Measurements from ENCODE around the gene ATRN.
"Not testable (repeated sequence)": the region's sequence is repeated elsewhere in the genome, so short reads cannot be mapped to it uniquely, and the experiment has no call there.

The ATRN gene

DNA sequence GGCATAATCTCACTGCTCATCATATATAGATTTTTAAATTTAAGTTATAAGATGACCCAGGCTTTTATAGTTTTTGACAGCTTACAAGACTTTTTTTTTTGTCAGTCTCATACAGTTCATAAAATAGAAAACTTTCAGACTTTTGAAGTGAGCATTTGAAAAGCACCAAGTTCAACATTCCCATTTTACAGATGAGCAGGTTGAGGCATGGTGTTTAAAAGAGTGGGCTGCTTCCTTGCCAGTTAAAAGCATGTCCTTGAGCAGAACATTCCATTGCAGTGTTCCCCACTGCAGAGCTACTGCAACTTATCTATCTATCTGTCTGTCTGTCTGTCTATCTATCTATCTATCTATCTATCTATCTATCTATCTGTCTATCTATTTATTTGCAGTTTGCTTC is 105.5 kb downstream of the ATRN start:
- no peak for DNase-seq

- DNase-seq, result no peak
These were observed 106.5 kb downstream of the ATRN start for GRCh38 chr20:3577366-3577765.

DNA sequence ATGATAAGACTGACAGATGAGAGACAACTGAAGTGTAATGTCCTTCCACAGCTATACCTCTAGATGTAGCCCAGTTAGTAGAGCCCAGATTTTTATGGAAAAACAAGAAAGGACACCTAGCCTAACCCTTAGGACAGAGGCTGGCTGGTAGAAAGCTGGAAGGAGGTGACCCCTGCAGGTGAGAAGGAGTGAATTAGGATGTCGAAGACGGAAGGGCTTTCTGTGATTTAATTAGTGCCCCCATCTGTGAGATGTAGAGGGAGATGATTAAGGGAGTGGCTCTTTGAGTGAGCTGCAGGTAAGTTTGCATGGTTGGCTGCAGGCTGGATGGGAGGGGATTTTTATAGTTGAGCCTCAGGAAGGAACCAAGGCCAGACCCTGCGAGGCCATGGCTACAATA is 109.6 kb downstream of the ATRN start:
- DNase-seq, result no peak

GRCh38 chr20:3583765-3584164 is 112.9 kb downstream of the ATRN start:
- no peak for DNase-seq

- DNase-seq, result no peak
These were observed 115.3 kb downstream of the ATRN start for GRCh38 chr20:3586093-3586492.

DNA sequence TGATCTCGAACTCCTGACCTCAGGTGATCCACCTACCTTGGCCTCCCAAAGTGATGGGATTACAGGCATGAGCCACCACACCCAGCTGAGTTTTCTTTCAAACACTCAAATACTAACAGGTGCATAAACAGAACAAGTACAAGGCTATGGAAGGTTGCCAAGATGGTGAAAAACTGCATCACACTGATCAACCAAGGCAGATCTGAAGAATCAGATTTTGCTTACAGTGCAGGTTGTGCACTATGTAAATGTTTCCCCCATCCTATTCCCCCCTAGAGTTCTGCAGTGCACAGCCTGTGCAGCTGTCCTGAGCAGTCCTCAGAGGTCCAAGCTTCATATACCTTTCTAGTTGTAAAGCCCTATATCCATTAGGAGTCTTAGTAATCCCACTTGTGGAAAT is 119.3 kb downstream of the ATRN start:
- DNase-seq, result no peak

- DNase-seq, result no peak
These were observed 122.1 kb downstream of the ATRN start for GRCh38 chr20:3592931-3593330.

- no peak for DNase-seq
These were observed 124.7 kb downstream of the ATRN start for GRCh38 chr20:3595541-3595940.

- DNase-seq, result no peak
These were observed 132.3 kb downstream of the ATRN start for GRCh38 chr20:3603108-3603507.

GRCh38 chr20:3605386-3605886 is 134.6 kb downstream of the ATRN start:
- DNase-seq, result not testable (repeated sequence)

DNA sequence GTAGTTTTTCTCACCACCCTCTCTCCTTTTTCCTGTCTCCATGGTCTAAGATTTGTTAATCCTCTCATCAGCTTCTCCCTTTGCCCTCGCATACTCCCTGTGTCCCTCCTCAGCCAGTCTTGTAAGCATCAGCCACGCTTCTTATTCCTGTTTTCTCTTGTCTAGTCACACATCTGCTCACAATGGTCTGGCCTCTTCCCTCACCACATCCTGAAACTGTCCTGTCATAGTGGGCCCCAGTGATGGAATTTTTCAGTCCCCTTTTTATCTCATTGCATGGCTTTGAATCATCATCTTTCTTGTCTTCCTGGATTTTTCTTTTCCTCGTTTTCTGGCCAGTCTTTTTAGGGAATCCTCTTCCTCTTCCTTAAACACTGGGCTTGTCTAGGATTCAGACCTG is 135.2 kb downstream of the ATRN start:
- DNase-seq, result no peak

GRCh38 chr20:3611901-3612300 is 141.1 kb downstream of the ATRN start:
- DNase-seq, result no peak

DNA sequence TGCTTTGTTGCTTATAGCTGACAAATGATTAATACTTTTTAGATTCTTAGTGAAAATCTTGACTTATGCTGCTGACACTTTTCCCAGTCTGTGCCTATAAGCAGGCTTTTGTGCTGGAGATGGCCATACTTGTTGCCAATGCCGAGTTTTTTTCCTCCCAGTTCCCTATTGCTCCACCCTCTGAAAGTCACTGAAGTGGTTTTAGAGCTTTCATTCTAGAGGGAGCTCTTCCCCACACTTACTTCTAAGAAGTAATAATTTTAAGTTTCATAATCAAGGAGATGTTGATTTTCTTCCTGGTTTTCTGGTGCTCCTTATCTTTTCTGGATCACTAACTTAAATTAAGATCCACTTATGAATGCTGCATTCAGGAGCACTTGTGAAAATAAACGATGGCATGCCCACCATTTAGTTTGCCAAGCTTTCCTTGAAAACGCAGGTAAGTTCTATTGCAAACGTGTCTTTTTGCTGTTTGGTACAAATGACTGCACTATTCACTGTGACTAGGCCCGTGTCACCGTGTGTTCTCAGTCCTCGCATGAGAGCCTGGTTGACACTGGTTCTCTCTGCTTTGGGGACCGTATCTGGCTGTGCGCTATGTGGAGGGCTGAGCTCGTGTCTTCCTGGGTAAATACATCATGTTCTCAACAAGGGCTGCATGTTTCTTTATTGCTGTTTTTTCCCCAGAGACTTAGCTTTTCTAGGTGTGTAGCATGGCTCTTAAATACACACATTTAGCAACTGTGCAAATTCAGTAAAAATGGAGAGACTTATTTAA is 142.2 kb downstream of the ATRN start:
- DNase-seq, result no peak

DNA sequence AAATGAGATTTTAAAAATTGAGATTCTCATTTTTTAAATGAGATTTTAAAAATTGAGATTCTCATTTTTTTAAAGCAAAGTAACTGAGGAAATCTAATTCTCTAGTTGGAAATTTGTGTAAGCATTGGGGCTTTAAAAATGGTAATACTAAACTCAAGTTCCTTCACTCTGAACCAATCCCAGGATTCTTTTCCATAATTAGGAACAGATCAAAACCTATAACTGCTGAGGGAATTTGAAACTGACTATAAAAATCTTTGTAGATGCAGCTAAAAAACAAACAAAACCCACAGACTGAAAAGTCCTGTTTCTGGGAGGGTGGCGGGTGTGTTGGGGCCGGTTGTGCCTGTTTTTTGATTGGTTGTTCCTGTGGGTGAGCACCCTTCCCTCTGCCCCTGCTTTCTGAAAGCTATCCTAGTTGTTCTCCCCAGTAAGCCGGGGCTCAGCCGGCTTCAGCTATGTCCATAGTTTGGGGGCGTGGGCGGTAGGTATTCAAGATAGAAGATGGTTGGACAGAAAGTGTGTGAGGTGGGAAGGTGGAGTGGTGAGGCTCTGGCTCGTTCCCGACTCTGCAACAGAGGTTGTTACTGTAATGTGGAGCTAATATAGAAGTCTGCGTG is 143.1 kb downstream of the ATRN start:
- no peak for DNase-seq

- DNase-seq, result no peak
These were observed 143.6 kb downstream of the ATRN start for GRCh38 chr20:3614466-3614865.

DNA sequence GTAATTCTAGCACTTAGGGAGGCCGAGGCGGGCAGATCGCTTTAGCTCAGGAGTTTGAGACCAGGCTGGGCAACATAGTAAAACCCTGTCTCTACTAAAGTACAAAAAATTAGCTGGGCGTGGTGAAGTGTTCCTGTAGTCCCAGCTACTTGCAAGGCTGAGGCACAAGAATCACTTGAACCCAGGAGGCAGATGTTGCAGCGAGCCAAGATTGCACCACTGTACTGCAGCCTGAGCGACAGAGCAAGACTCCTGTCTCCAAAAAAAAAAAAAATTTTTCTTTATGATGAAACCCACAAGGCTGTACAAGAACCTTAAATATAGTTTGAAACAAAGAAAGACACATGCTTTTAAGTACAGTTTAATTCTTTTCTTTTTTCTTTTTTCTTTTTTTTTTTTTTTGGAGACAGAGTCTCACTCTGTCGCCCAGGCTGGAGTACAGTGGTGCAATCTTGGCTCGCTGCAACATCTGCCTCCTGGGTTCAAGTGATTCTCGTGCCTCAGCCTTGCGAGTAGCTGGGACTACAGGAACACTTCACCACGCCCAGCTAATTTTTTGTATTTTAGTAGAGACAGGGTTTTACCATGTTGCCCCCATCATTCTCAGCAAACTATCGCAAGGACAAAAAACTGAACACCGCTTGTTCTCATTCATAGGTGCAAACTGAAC is 144.5 kb downstream of the ATRN start:
- not testable (repeated sequence) for DNase-seq

DNA sequence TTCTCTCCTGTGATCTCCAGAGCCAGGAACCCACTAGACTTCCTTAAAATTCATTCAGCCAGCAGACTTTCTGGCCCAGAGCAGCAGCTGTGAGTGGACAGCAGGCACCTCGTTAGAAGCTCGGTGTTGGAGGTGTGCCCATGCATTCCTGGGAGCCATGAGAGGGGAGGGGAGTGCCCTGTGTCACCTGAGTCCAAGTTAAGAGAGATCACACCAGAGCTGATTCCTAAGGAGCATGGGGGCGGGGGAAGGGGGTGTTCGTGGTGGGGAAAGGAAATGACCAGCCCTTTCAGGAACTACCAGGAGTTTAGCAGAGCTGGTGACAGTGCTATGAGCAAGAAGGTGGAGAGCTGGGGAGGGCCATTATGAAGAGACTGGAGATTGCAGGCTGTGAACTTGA is 145.4 kb downstream of the ATRN start:
- no peak for DNase-seq

DNA sequence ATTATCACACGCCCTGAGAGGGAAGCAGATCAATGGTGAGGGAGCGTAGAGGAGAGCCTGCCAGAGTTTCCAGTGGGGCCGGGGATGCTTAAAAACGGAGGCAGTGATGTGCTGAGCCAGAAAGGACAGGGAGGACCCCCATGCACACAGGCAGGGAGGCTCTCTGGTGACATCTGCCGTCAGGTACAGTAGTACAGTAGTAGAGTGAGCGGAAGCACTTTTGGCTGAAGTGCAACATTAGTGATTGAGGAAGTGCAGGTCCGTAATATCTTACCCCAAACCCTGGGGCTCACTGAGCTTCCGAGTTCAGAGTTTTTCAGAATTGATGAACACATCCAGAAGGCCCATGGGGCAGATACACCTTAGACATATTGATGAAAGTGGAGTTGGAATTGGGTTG is 150.3 kb downstream of the ATRN start:
- no peak for DNase-seq

DNA sequence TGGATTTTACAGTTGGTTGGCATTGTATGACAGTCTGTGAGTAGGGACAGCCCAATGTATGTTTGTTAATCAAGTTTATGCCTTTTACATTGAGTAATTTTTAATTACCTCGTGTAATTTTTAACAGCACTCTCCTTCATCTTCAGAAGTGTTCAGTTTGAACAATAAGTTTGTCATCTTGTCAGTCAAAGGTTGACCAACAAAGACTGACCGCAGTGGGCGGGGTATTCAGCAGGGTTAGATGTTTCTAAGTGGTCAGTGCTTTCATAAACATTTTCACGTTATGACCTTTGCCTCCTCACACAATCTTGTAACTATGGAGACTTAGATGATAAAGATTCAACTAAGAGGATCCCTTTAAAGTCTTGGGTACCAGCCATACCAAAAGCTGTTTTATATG is 151.6 kb downstream of the ATRN start:
- no peak for DNase-seq

- DNase-seq, result no peak
These were observed 156.7 kb downstream of the ATRN start for GRCh38 chr20:3627476-3627875.

GRCh38 chr20:3628502-3629314 is 157.9 kb downstream of the ATRN start:
- DNase-seq, result no peak

DNA sequence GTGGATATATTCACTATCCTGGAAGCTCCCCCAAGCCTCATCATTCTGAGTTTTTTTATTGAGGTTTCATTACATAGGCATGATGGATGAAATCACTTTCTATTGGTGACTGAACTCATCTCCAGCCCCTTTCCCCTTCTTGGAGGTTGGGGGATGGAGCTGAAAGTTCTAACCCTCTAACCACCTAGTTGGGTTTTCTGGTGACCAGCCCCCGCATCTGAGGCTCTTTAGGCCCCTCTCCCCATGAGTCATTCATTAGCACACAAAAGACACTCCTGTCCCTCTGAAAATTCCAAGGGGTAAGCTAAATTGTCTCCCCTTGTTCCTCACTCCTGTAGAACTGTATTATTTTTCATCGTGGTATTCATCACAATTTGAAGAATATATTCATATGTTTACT is 159.1 kb downstream of the ATRN start:
- no peak for DNase-seq

GRCh38 chr20:3630429-3630828 is 159.6 kb downstream of the ATRN start:
- DNase-seq, result no peak

Data from activated naive CD4-positive, alpha-beta T cell (primary cell).